Mesendoderm (in vitro differentiated cells): ENCODE results near the gene CHCHD6.

ENCODE experiments used
- DNase-seq: peaks from one replicate; pipeline ENCODE4 v3.0.0; 2013
- H2AK5ac ChIP-seq: 2 replicates; pipeline ENCODE4 v1.6.1; 2013; ENCODE audit warnings: low read length, inconsistent platforms
- H2BK120ac ChIP-seq: 2 replicates; pipeline ENCODE4 v1.6.1; 2013; ENCODE audit warnings: low read depth, mild to moderate bottlenecking, low read length, moderate library complexity, mixed read lengths
- H2BK15ac ChIP-seq: replicated peaks from 2 replicates; pipeline ENCODE4 v1.6.1; 2013; ENCODE audit warnings: low read depth, mild to moderate bottlenecking, moderate library complexity
- H2BK5ac ChIP-seq: 2 replicates; pipeline ENCODE4 v1.6.1; 2013; ENCODE audit warnings: low read length, inconsistent platforms
- H3K18ac ChIP-seq: 2 replicates; pipeline ENCODE4 v1.6.1; 2013; ENCODE audit warnings: mild to moderate bottlenecking, low read length, mixed read lengths
- H3K23ac ChIP-seq: one replicate; pipeline ENCODE4 v1.6.1; 2013; ENCODE audit warnings: low read length
- H3K27ac ChIP-seq: 2 replicates; pipeline ENCODE4 v1.5.1; 2013; ENCODE audit warnings: low read depth, mild to moderate bottlenecking, inconsistent platforms, low read length, moderate library complexity
- H3K27me3 ChIP-seq: 2 replicates; pipeline ENCODE4 v1.6.1; 2013; ENCODE audit warnings: low read length, control low read depth, mild to moderate bottlenecking, inconsistent platforms; ENCODE audit not compliant: insufficient read depth, poor library complexity
- H3K36me3 ChIP-seq: 2 replicates; pipeline ENCODE4 v1.6.1; 2013; ENCODE audit warnings: low read length, inconsistent platforms; ENCODE audit not compliant: control insufficient read depth, insufficient read depth
- H3K4ac ChIP-seq: one replicate; pipeline ENCODE4 v1.6.1; 2013; ENCODE audit warnings: low read depth, mild to moderate bottlenecking, low read length, moderate library complexity
- H3K4me1 ChIP-seq: 2 replicates; pipeline ENCODE4 v1.6.1; 2013; ENCODE audit warnings: low read depth, low read length, inconsistent platforms; ENCODE audit not compliant: control insufficient read depth
- H3K4me2 ChIP-seq: 2 replicates; pipeline ENCODE4 v1.6.1; 2013; ENCODE audit warnings: low read length
- H3K4me3 ChIP-seq: 2 replicates; pipeline ENCODE4 v1.5.1; 2013; ENCODE audit warnings: mild to moderate bottlenecking, low read length
- H3K56ac ChIP-seq: one replicate; pipeline ENCODE4 v1.6.1; 2013; ENCODE audit warnings: low read length
- H3K79me1 ChIP-seq: 2 replicates; pipeline ENCODE4 v1.6.1; 2013; ENCODE audit warnings: low read length, inconsistent platforms
- H3K79me2 ChIP-seq: 2 replicates; pipeline ENCODE4 v1.6.1; 2013; ENCODE audit warnings: mild to moderate bottlenecking, low read length; ENCODE audit not compliant: control insufficient read depth, insufficient read depth
- H3K9ac ChIP-seq: 2 replicates; pipeline ENCODE4 v1.6.1; 2013; ENCODE audit warnings: low read length, inconsistent platforms
- H4K5ac ChIP-seq: one replicate; pipeline ENCODE4 v1.6.1; 2013; ENCODE audit warnings: low read length
- H4K8ac ChIP-seq: one replicate; pipeline ENCODE4 v1.6.1; 2013; ENCODE audit warnings: low read depth, mild to moderate bottlenecking, control low read depth, low read length, moderate library complexity
- WGBS: extraction: QIAGEN DNeasy Blood & Tissue Kit; methylation state at CpG from one replicate; pipeline ENCODE4 v1.1.7; 2013; ENCODE audit warnings: low lambda C conversion rate, missing lambda C conversion rate; ENCODE audit not compliant: insufficient coverage; ENCODE audit errors: extremely low coverage; 5-methylcytosine and 5-hydroxymethylcytosine counted together

The CHCHD6 gene

GRCh38 chr3:126982471-126983175 is 278.6 kb downstream of the CHCHD6 start, which contains the start of gene PLXNA1:
PLXNA1 (plus strand) TSS chr3:126983115; CDS start chr3:126988594, 5,479 bp downstream.
- peak; percentile 85 for DNase-seq
- peak within 1 kb of the TSS; percentile 88 for H3K9ac ChIP-seq
- no peak within 1 kb of the TSS for H2BK5ac ChIP-seq
- no peak within 1 kb of the TSS for H4K8ac ChIP-seq
- peak within 1 kb of the TSS; percentile 74 for H3K4ac ChIP-seq
- peaks cover 32% of the 10 kb centered on the region for H3K79me2 ChIP-seq
- H3K27ac ChIP-seq = no peak within 1 kb of the TSS
- peak within 1 kb of the TSS; percentile 98 for H3K56ac ChIP-seq
- no peaks in the 10 kb centered on the region for H3K36me3 ChIP-seq
- H2BK15ac ChIP-seq = no peak within 1 kb of the TSS
- no peak within 1 kb of the TSS for H2AK5ac ChIP-seq
- no peaks in the 10 kb centered on the region for H3K27me3 ChIP-seq
- peak within 1 kb of the TSS; percentile 82 for H3K18ac ChIP-seq
- no CpG with 5 or more reads among the region's 89 CpGs for WGBS
- H2BK120ac ChIP-seq = no peak within 1 kb of the TSS
- H3K79me1 ChIP-seq = peaks cover 19% of the 10 kb centered on the region
- peak within 1 kb of the TSS; percentile 89 for H3K23ac ChIP-seq
- peak within 1 kb of the TSS; percentile 91 for H3K4me2 ChIP-seq
- H4K5ac ChIP-seq = no peak within 1 kb of the TSS
- peak within 1 kb of the TSS; percentile 50 for H3K4me3 ChIP-seq
- H3K4me1 ChIP-seq = no peaks in the 10 kb centered on the region

- Histone ChIP-seq H3K36me3 (no peaks in the 10 kb centered on the region), H3K79me1 (peaks cover 25% of the 10 kb centered on the region), H2BK120ac (no peak overlapping the region), H3K79me2 (peaks cover 38% of the 10 kb centered on the region), H3K18ac (peak overlapping the region; percentile 82), H2AK5ac (no peak overlapping the region), H3K56ac (peak overlapping the region; percentile 88), H3K23ac (no peak overlapping the region), H3K4ac (peak overlapping the region; percentile 74), H2BK5ac (no peak overlapping the region), H3K4me3 (peak overlapping the region; percentile 50), H3K4me1 (no peaks in the 10 kb centered on the region), H4K8ac (no peak overlapping the region), H3K4me2 (no peak overlapping the region), H2BK15ac (no peak overlapping the region), H4K5ac (no peak overlapping the region), H3K9ac (peak overlapping the region; percentile 88), H3K27me3 (no peaks in the 10 kb centered on the region), H3K27ac (no peak overlapping the region)
- no peak for DNase-seq
- WGBS = no CpG with 5 or more reads among the region's 70 CpGs
Observed at GRCh38 chr3:126983276-126983652, 279.2 kb downstream of the CHCHD6 start.

DNA sequence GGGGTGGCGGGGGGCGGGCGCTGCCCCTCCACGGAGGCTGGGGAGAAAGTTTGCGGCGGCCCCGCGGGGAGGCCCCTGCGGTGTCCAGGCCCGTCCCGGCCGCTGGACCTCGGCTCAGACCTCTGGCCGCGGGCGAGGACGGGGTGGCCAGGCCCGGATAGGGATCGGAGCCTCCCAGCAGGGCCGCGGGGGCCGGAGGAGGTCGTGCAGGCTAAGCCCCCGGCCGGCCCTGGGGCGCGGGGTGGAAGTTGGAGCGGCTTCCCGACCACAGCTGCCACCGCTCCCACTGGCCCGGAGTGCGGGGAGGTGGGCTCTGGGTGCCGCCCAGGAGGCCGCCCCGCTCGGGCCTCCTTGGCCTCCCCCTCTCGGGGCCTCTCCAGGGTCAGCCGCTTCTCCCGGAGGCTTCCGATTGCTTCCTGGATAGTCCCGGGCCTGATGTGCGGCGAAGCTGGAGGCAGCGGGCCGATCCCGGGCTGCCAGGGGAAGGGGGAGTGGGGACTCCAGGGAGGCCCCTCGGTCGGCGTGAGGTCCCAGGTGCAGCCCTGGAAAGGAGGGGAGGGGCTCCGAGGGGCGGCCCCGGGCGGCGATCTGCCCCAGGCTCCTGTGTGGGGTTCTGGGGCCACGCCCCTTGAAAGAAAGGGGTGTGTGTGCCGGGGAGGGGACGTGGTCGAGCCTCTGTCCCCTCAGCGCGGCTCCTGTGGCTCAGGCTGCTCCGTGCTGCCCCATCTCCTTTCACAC is 279.8 kb downstream of the CHCHD6 start:
- no peak overlapping the region for H2BK15ac ChIP-seq
- H3K18ac ChIP-seq = peak overlapping the region; percentile 82
- peaks cover 42% of the 10 kb centered on the region for H3K79me2 ChIP-seq
- H3K27ac ChIP-seq = no peak overlapping the region
- DNase-seq = peak; percentile 60
- no peak overlapping the region for H2BK120ac ChIP-seq
- peak overlapping the region; percentile 71 for H3K4me2 ChIP-seq
- H3K36me3 ChIP-seq = peaks cover 1% of the 10 kb centered on the region
- H4K8ac ChIP-seq = no peak overlapping the region
- H3K27me3 ChIP-seq = no peaks in the 10 kb centered on the region
- peak overlapping the region; percentile 89 for H3K23ac ChIP-seq
- no peak overlapping the region for H4K5ac ChIP-seq
- H3K4me1 ChIP-seq = no peaks in the 10 kb centered on the region
- no peak overlapping the region for H2AK5ac ChIP-seq
- H3K56ac ChIP-seq = peak overlapping the region; percentile 88
- peak overlapping the region; percentile 88 for H3K9ac ChIP-seq
- no CpG with 5 or more reads among the region's 61 CpGs for WGBS
- peak overlapping the region; percentile 50 for H3K4me3 ChIP-seq
- H3K4ac ChIP-seq = peak overlapping the region; percentile 48
- H2BK5ac ChIP-seq = no peak overlapping the region
- peaks cover 27% of the 10 kb centered on the region for H3K79me1 ChIP-seq

- Histone ChIP-seq H3K9ac (peak overlapping the region; percentile 88), H3K27ac (no peak overlapping the region), H4K8ac (no peak overlapping the region), H3K4me2 (peak overlapping the region; percentile 71), H4K5ac (no peak overlapping the region), H2BK15ac (no peak overlapping the region), H3K27me3 (no peaks in the 10 kb centered on the region), H3K79me1 (peaks cover 32% of the 10 kb centered on the region), H3K56ac (peak overlapping the region; percentile 88), H3K36me3 (peaks cover 7% of the 10 kb centered on the region), H3K79me2 (peaks cover 45% of the 10 kb centered on the region), H3K4me1 (no peaks in the 10 kb centered on the region), H3K18ac (no peak overlapping the region), H3K4me3 (peak overlapping the region; percentile 50), H3K4ac (no peak overlapping the region), H2BK5ac (no peak overlapping the region), H3K23ac (no peak overlapping the region), H2BK120ac (no peak overlapping the region), H2AK5ac (no peak overlapping the region)
- DNase-seq = no peak
- no CpG with 5 or more reads among the region's 21 CpGs for WGBS
Observed at GRCh38 chr3:126984391-126985131, 280.5 kb downstream of the CHCHD6 start.

GRCh38 chr3:126985132-126985985 is 281.3 kb downstream of the CHCHD6 start:
- Histone ChIP-seq H3K79me2 (peaks cover 51% of the 10 kb centered on the region), H2AK5ac (no peak overlapping the region), H3K79me1 (peaks cover 34% of the 10 kb centered on the region), H3K56ac (no peak overlapping the region), H2BK15ac (no peak overlapping the region), H3K9ac (peak overlapping the region; percentile 88), H3K18ac (no peak overlapping the region), H3K4me3 (no peak overlapping the region), H3K27me3 (no peaks in the 10 kb centered on the region), H4K8ac (no peak overlapping the region), H2BK120ac (no peak overlapping the region), H2BK5ac (no peak overlapping the region), H3K4me1 (no peaks in the 10 kb centered on the region), H3K23ac (no peak overlapping the region), H3K4ac (no peak overlapping the region), H3K27ac (no peak overlapping the region), H3K36me3 (peaks cover 8% of the 10 kb centered on the region), H4K5ac (no peak overlapping the region), H3K4me2 (no peak overlapping the region)
- DNase-seq = no peak
- WGBS = no CpG with 5 or more reads among the region's 17 CpGs
